Transverse colon (tissue), 3 donors: ENCODE measurements around the gene SDK1.

ENCODE experiments used
- POLR2A ChIP-seq: fragments of 450-650 bp; IDR thresholded peaks from one replicate; pipeline ENCODE4 v1.6.1; 2016; ENCODE audit warnings: antibody characterized with exemption, mild to moderate bottlenecking, moderate library complexity
- TF ChIP-seq, protein P1 (sequence below), 5 experiments: fragments of 200-600 bp in 3 of 5; fragments of 450-650 bp in 2 of 5; sonication (generic) in 3 of 5; IDR thresholded peaks; 1 replicate in 2 of 5; 2 replicates in 3 of 5; pipeline ENCODE4 v1.5.1; 2016 to 2017; ENCODE audit warnings: antibody characterized with exemption in 5 of 5, inconsistent platforms in 3 of 5, mild to moderate bottlenecking in 2 of 5, moderate library complexity in 1 of 5

DNA sequence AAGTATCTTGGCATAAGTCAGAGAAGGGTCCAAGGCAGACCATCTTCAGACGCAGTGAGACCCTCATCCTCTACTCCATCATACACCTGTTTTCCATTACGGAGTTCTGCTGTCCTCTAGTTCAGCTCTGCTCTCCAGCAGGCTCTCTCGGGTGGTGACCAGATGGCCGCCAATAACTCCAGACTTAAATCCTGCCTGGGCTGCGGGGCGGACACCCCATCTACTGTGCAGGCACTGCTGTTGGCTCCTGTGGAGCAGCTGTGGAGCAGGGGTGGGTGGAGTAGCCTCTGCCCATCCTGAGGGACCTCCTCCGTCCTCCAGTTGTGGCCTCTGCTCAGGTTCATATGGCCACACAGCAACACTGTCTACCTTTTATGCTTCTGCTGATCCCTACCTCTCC lies 608.1 kb downstream of the SDK1 start:
- TF ChIP-seq, protein P1, sequence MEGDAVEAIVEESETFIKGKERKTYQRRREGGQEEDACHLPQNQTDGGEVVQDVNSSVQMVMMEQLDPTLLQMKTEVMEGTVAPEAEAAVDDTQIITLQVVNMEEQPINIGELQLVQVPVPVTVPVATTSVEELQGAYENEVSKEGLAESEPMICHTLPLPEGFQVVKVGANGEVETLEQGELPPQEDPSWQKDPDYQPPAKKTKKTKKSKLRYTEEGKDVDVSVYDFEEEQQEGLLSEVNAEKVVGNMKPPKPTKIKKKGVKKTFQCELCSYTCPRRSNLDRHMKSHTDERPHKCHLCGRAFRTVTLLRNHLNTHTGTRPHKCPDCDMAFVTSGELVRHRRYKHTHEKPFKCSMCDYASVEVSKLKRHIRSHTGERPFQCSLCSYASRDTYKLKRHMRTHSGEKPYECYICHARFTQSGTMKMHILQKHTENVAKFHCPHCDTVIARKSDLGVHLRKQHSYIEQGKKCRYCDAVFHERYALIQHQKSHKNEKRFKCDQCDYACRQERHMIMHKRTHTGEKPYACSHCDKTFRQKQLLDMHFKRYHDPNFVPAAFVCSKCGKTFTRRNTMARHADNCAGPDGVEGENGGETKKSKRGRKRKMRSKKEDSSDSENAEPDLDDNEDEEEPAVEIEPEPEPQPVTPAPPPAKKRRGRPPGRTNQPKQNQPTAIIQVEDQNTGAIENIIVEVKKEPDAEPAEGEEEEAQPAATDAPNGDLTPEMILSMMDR (IDR thresholded peaks at IDR 0.05) = no peak
- TF ChIP-seq POLR2A = no peak
